Lung (tissue), 12 donors: ENCODE data around the gene CXCL17. TPM values are rescaled to one million over a fixed set of nuclear protein-coding genes. Genes with fewer than 3 reads are reported as not detected.
"Not testable (repeated sequence)": the region's sequence is repeated elsewhere in the genome, so short reads cannot be mapped to it uniquely, and the experiment has no call there.

Experiments used
- ATAC-seq: fragments of 200-7000 bp; cut with Tn5 transposase; one replicate; pipeline ENCODE4 v1.9.1; 2020; ENCODE audit warnings: moderate number of reproducible peaks; ENCODE audit not compliant: insufficient read depth, low FRiP score
- DNase-seq, 3 donors: peaks; one replicate each; pipeline ENCODE4 v3.0.0-alpha.2; 2013 to 2017
- H3K27ac ChIP-seq, 2 donors: one replicate each; pipeline ENCODE4 v1.5.1; 2013; ENCODE audit warnings: mild to moderate bottlenecking in 2 of 2, moderate library complexity in 2 of 2, control low read depth in 1 of 2, inconsistent platforms in 1 of 2, low read depth in 1 of 2, low read length in 1 of 2
- H3K27me3 ChIP-seq, 3 donors: one replicate each; pipeline ENCODE4 v1.5.1; 2013; ENCODE audit warnings: low read length in 2 of 3; ENCODE audit not compliant: control insufficient read depth in 3 of 3, insufficient read depth in 3 of 3
- H3K36me3 ChIP-seq, 4 donors: one replicate each; pipeline ENCODE4 v1.5.1; 2013; ENCODE audit warnings: low read length in 4 of 4, mild to moderate bottlenecking in 1 of 4, moderate library complexity in 1 of 4; ENCODE audit not compliant: control insufficient read depth in 4 of 4, insufficient read depth in 4 of 4
- H3K4me1 ChIP-seq, 5 donors: one replicate each; pipeline ENCODE4 v1.5.1; 2013; ENCODE audit warnings: low read length in 5 of 5, mild to moderate bottlenecking in 2 of 5, moderate library complexity in 1 of 5; ENCODE audit not compliant: control insufficient read depth in 5 of 5, insufficient read depth in 5 of 5
- H3K4me3 ChIP-seq: one replicate; pipeline ENCODE4 v1.5.1; 2013; ENCODE audit warnings: mild to moderate bottlenecking, control low read depth, moderate library complexity
- H3K9ac ChIP-seq, 2 donors: one replicate each; pipeline ENCODE4 v1.5.1; 2013; ENCODE audit warnings: low read length in 2 of 2, control low read depth in 1 of 2; ENCODE audit not compliant: insufficient read depth in 1 of 2
- H3K9me3 ChIP-seq, 4 donors: one replicate each; pipeline ENCODE4 v1.5.1; 2013; ENCODE audit warnings: low read length in 3 of 4, mild to moderate bottlenecking in 1 of 4, moderate library complexity in 1 of 4; ENCODE audit not compliant: control insufficient read depth in 4 of 4, insufficient read depth in 3 of 4
- WGBS, 2 donors: extraction: QIAGEN DNeasy Blood & Tissue Kit; methylation state at CpG; one replicate each; pipeline ENCODE4 v1.1.7; 2013; 5-methylcytosine and 5-hydroxymethylcytosine counted together
- polyA plus RNA-seq, 2 donors: library from polyadenylated mRNA; stranded (reverse); fragments of 200-250 nt; gene quantifications; one replicate each; pipeline ENCODE4 v1.2.1, GENCODE V29; 2013
- total RNA-seq, 2 donors: library from RNA; depleted of rRNA in 1 of 2; stranded (reverse); fragments of >200 nt in 1 of 2; gene quantifications; one replicate each; pipeline ENCODE4 v1.2.1, GENCODE V29; 2014 to 2021
- TF ChIP-seq, protein P1 (sequence below): IDR thresholded peaks from 2 replicates; pipeline ENCODE4 v1.5.1; 2012; ENCODE audit warnings: mild to moderate bottlenecking; ENCODE audit errors: control extremely low read depth, extremely low read depth
- donor health status: control.
- donor health status: control.
- donor health status: Bipolar disorder and iron deficiency.
- donor health status: healthy.
- donor health status: DM: yes; HTN: yes; CAD: no.

Gene CXCL17
- total and polyA plus RNA-seq, 4 donors = 98.9 to 688 (median 221) TPM

DNA sequence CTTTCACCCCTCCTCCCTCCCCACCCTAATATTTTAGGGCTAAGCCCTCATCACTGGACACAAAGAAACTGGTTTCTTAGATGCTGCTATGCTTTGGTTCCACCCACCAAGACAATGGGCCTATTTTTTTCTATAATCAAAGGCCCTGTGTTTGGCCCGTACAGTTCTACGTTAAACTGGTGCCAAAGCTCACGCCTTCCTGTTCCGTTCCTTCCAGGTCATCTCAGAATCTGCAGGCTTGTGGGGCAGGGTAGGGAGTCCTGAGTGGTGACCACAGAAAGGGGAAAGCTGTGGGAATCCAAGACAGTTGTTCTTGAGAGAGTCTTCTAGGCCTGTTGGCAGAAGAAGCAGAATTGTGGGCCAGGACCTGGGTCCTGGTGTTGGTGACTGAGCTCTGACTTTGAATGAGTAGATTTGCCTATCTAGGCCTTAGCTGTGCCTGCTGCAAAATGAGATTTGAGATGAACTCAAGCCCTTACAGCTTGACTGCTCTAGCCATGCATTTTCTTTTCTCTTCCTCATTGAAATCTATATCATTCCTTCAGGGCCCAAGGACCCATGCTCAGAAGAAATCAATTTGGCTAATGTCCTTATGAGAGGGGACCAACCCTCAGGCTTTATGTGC lies 19.1 kb upstream of the CXCL17 start:
- H3K27ac ChIP-seq = no peak overlapping the region
- H3K4me3 ChIP-seq = no peak overlapping the region
- no peaks in the 10 kb centered on the region for H3K9me3 ChIP-seq
- ATAC-seq (no peak), DNase-seq (no peak)
- 67 to 75% methylated on average over 4 of the region's 4 CpGs for WGBS, 2 donors
- no peaks in the 10 kb centered on the region for H3K27me3 ChIP-seq
- H3K36me3 ChIP-seq = no peaks in the 10 kb centered on the region
- no peak overlapping the region for H3K9ac ChIP-seq
- peaks cover 0 to 7% (median 0%) of the 10 kb centered on the region in 5 donors for H3K4me1 ChIP-seq
- TF ChIP-seq, protein P1, sequence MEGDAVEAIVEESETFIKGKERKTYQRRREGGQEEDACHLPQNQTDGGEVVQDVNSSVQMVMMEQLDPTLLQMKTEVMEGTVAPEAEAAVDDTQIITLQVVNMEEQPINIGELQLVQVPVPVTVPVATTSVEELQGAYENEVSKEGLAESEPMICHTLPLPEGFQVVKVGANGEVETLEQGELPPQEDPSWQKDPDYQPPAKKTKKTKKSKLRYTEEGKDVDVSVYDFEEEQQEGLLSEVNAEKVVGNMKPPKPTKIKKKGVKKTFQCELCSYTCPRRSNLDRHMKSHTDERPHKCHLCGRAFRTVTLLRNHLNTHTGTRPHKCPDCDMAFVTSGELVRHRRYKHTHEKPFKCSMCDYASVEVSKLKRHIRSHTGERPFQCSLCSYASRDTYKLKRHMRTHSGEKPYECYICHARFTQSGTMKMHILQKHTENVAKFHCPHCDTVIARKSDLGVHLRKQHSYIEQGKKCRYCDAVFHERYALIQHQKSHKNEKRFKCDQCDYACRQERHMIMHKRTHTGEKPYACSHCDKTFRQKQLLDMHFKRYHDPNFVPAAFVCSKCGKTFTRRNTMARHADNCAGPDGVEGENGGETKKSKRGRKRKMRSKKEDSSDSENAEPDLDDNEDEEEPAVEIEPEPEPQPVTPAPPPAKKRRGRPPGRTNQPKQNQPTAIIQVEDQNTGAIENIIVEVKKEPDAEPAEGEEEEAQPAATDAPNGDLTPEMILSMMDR = no peak

DNA sequence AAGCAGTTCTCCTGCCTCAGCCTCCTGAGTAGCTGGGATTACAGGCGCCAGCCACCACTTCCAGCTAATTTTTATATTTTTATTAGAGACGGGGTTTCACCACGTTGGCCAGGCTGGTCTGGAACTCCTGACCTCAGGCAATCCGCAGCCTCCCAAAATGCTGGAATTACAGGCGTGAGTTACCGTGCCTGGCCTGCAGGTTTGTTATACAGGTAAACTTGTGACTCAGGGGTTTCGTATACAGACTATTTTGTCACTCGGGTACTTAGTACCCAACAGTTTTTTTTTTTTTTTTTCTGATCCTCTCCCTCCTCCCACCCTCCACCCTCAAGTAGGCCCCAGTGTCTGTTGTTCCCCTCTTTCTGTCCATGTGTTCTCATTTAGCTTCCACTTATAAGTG lies 18.5 kb upstream of the CXCL17 start:
- not testable (repeated sequence) for H3K4me3 ChIP-seq, H3K27me3 ChIP-seq, H3K27ac ChIP-seq, H3K9ac ChIP-seq, H3K4me1 ChIP-seq, DNase-seq, ATAC-seq, H3K36me3 ChIP-seq, H3K9me3 ChIP-seq
- 90% methylated on average over 8 of the region's 8 CpGs for WGBS, 2 donors

DNA sequence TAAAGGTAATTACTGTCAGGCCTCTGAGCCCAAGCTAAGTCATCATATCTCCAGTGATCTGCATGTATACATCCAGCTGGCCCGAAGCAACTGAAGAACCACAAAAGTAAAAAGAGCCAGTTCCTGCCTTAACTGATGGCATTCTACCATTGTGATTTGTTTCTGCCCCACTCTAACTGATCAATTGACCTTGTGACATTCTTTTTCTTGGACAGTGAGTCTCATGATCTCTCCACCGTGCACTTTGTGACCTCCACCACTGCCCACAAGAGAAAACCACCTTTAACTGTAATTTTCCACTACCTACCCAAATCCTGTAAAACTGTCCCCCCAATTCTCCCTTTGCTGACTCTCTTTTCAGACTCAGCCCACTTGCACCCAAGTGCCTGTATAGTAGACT lies 17.2 kb upstream of the CXCL17 start:
- Histone ChIP-seq H3K4me3 (no peak overlapping the region), H3K27me3 (no peaks in the 10 kb centered on the region), H3K27ac (no peak overlapping the region), H3K4me1 (peaks cover 0 to 8% (median 0%) of the 10 kb centered on the region in 5 donors), H3K9me3 (no peaks in the 10 kb centered on the region), H3K9ac (no peak overlapping the region), H3K36me3 (no peaks in the 10 kb centered on the region)
- ATAC-seq (no peak), DNase-seq (no peak)
- WGBS, 2 donors = 85 to 95% methylated on average over 2 of the region's 2 CpGs
- TF ChIP-seq, protein P1 = no peak

DNA sequence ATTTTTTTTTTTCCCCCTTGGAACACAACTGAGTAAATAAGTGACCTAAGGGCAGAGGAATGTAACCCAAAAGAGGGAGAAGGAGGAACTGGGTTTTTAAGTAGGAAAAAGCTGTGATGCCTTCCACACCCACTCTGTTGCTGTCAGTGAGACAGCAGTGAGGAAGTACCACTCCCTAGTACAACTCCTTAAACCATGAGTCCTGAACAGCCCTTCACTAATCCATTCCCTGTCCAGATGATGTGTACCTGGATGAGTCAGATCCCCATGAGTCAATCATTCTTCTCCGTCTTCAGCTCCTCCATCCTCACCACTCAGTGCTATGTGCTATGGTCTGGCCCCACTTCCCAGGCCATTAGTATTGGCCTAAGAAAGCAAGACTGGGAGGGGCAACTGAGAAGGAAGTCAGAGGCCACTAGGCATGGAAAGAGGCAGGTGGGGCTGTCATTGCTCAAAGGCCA lies 12.9 kb upstream of the CXCL17 start:
- no peaks in the 10 kb centered on the region for H3K36me3 ChIP-seq
- ATAC-seq = peak; percentile 78
- H3K27me3 ChIP-seq = no peaks in the 10 kb centered on the region
- no peaks in the 10 kb centered on the region for H3K9me3 ChIP-seq
- no peak overlapping the region for H3K27ac ChIP-seq
- 46 to 52% methylated on average over 1 of the region's 1 CpG for WGBS, 2 donors
- H3K9ac ChIP-seq = no peak overlapping the region
- TF ChIP-seq, protein P1 = no peak
- peaks cover 0 to 10% (median 0%) of the 10 kb centered on the region in 5 donors for H3K4me1 ChIP-seq
- no peak overlapping the region for H3K4me3 ChIP-seq
- peak in 2 of 3 donors; percentile 14 to 20 for DNase-seq
